ENCODE measurements around the gene VKORC1.

DNA sequence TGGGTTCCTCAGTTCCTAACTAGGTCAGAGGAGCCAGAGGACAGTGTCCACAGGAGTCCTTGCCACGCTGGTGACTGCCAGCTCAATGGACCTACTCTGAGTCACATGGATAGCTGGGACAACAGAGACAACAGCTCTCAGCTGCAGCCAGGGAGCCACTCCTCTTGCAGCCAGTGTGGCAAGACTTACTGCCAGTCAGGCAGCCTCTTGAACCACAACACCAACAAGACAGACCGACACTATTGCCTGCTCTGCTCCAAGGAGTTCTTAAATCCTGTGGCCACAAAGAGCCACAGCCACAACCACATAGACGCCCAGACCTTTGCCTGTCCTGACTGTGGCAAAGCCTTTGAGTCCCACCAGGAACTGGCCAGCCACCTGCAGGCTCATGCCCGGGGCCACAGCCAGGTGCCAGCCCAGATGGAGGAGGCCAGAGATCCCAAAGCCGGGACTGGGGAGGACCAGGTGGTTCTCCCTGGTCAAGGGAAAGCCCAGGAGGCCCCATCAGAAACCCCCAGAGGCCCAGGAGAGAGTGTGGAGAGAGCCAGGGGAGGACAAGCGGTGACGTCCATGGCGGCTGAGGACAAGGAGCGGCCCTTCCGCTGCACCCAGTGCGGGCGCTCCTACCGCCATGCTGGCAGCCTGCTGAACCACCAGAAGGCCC, 13.7 kb downstream of the VKORC1 start:
- TF ChIP-seq, protein P1, sequence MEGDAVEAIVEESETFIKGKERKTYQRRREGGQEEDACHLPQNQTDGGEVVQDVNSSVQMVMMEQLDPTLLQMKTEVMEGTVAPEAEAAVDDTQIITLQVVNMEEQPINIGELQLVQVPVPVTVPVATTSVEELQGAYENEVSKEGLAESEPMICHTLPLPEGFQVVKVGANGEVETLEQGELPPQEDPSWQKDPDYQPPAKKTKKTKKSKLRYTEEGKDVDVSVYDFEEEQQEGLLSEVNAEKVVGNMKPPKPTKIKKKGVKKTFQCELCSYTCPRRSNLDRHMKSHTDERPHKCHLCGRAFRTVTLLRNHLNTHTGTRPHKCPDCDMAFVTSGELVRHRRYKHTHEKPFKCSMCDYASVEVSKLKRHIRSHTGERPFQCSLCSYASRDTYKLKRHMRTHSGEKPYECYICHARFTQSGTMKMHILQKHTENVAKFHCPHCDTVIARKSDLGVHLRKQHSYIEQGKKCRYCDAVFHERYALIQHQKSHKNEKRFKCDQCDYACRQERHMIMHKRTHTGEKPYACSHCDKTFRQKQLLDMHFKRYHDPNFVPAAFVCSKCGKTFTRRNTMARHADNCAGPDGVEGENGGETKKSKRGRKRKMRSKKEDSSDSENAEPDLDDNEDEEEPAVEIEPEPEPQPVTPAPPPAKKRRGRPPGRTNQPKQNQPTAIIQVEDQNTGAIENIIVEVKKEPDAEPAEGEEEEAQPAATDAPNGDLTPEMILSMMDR (IDR thresholded peaks at IDR 0.05; ENCODE audit: insufficient read depth, low read length, poor library complexity, severe bottlenecking) = no peak
- no peak for TF ChIP-seq EZH2phosphoT487 (conservative IDR thresholded peaks at IDR 0.05; ENCODE audit: low read length)

Data from SU-DHL-6 (cell line).